GM03348 (cell line): ENCODE measurements around the gene MGMT.

Experiments used
- DNase-seq: peaks from one replicate; pipeline ENCODE4 v3.0.0; 2012; ENCODE audit warnings: low spot score

The MGMT gene

DNA sequence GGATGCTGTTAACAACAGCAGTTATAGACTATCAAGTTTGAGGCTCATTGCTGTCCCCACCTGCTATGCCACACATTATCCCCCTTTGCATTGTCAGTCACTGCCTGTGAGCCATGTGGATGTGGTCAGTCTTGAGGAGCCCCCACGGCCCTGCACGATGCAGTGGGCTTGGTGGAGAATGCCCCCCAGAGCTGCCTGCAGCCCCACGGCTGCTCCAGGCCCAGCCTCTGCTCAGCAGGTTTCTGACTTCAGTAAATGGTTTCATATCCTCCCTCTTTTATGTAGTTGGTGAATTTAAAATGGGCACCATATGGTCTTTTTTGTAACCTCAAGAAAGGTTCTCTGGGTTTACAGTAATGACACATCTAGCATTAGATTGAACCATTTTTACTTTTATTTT is 332.9 kb downstream of the MGMT start:
- no peak for DNase-seq

DNA sequence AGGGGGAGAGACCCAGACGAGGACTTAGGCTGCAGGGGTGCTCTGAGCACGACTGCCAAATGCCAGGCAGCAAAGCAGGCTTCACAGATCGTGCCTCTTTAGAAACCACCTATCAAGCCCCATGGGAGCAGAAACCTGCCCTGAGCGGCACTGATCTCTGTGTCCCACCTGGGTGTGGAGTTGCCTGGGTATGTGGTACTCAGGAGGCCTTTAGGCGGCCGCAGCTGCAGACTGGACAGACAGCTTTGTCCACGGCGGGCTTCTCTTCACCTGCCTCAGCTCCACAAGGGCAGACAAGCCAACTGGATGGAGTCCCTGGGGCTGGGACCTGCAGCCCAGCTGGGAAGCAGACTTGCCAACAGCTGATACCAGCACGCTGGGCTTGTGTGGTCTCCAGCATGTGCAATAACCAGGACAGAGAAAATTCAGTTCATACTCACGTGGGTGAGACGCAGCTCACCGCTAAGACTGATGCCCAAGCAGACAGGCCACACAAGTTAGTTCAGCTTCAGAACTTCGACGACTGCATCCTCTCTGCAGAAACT is 333.8 kb downstream of the MGMT start:
- DNase-seq = no peak

DNA sequence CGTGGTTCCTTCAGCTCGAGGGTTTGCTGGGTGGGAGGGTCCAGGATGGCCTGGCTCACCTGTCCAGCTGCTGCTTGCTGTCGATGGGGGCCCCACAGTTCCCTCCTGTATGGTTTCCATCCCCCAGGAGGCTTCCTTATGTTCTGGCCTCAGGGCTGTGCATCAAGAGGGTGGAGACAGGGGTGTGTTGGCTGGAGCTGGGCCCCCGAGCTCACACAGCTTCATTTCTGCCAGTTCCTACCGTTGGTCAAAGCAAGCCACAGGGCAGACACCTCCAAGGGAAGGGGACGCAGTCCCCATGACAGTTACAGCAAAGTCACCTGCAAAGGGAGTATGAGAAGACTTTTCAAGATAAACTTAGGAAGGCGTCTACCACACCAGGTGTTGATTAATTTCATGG is 340.2 kb downstream of the MGMT start:
- DNase-seq = no peak

DNA sequence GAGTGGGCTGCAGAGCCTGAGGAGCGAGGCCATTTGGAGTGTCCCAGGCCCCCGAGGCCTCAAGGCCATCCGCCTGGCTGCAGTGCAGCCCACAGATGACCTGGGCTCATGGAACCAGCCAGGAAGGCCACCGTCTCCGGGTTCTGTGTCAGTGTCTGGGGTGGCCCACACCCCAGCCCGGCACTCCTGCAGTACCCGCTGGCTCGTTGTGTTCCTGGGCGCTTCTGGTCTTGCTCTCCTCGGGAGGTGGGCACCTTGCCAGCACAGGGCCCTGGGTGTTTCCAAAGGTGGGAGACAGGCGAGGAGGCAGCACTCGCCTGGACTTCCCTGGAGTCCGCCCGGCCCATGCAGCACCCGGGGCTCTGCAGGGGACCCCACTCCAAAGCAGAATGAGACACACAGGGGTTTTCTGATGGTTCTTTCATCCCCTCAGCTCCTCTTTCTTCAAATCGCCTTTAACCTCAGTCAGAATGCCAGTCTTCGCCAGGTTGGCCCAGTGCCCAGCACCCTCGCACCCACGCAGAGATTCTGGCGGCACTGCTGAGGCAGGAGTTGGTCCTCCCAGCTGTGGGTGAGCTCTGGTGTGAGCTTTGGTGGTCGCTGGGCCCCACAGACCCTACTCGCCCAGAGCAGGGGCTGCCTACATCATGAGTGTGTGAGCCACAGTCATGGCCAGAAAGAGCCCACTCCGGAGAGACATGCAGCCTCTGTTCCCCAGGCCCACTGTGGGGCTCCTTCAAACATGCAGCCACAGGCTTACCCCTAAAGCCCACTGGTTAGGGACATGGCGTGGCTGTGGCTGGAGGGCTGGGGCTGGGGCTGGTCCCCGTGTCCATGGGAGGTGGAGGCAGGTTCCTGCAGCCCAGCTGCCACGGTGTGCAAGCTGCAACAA is 341.3 kb downstream of the MGMT start:
- DNase-seq = no peak

DNA sequence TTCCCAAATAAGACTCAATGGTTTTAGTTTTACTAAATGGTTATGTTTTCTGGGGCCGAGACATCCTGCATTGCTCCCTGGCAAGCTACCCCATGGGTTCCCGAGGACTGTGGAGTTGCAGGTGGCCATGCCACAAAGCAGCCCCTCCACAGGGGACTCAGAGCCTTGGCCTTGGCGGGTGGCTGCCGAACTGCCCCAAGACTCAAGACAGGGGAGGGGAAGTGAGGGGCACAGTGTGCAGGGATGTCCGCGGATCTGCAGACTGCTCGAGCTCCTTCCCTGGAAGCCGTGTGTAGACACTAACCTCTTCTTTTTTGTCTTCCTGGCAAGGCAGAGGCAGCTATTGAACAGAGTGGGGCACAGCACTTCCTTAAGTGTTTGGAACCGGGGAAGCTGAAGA is 342.4 kb downstream of the MGMT start:
- no peak for DNase-seq

DNA sequence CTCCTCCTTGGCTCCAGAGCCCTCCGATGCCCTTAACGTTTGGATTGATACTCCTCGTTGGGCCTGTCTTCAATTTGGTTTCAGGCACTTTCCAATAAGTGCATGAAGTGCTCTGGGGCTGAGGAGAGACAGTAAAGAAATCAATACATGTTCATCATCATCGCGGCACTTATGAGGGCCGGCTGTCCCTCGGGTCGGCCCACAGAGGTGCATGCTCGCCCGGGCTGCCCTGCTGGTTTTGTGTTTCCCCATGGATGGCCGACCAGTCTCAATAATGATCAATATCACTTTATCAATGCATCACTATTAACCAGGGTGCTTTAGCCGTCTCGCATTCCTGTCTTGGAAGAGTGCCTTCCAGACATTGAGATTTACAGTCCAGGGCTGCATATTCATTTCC is 342.8 kb downstream of the MGMT start:
- DNase-seq = no peak

DNA sequence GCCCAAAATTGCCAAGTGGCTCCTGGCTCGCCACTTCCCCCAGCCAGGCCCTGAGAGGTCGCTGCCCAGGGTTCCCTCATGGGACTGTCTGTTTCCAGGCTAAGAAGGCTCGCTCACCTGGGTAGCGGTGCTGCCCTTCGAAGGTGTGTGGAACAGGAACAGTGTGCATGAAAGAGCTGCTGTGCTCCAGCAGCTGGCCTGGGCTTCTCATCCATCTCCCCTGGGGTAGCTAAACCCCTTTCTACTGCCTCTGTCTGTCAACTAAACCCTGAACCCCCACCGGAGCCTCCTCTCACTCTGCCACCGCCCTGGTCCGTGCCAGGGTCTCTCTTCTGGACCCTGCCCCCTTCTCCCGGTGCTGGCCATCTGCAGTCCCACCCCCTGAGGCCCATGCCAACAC is 344.2 kb downstream of the MGMT start:
- DNase-seq = no peak

DNA sequence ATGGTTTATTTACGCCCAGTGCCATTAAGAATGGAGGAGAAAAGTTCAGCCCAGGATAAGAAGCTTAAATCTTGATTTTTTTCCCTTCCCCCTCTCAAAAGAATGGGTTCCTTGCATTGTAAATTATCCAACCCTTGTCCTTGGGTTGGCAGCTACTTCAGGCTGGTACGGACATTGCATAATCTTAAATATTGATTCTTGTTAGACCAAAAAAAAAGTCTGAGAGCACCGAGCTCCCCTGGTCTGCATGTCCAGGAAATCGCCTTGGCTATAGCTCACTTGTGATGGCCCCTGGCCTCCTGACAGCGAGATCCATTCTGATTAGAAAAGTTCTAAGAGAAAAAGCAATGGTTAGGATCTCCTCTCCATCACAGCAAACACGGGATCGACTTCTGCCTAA is 345.4 kb downstream of the MGMT start:
- no peak for DNase-seq

DNA sequence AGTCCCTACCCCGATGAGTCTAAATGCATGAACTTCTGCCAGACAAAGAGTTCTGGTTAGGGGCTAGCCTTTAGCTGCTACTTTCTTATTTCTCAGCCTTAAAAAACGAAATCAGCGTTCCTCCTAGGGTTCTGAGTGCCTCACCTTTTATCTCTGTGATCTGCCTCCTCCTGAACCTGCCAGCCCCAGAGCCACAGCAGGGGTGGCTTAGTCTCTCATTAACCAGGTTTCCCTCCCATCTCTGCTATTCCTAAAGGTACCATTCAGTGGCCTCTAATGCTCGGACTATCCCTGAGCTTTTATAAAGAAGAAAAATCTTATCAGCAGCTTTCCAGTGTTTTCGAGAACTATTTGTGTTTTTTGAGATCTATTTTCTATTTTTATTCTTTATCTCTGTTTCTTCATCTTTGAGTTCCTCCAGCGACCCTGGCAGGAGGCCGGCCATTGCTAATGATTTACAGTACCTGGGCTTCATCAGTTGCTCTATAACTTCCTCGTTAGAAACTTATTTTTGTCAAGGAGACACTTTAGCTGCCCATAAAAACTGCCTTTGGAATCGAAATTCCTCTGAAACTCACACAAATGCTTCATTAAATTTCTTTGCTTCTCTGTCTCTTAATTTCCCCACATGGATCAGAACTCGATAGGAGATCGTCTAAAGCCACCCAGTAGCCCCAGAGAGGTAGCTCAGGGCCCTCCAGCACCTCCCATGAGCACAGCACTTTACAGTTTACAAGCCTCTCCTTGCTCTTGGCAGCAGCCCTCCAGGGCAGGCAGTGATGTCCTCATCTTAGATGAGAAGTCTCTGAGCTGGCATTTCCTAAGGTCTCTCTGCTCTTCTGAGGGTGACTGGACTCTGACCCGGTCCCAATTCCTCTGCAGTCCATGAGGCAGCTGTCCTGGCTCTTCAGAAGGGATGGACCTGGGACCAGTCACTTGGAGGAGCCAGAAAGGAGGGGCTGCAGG is 347.9 kb downstream of the MGMT start:
- DNase-seq = no peak

DNA sequence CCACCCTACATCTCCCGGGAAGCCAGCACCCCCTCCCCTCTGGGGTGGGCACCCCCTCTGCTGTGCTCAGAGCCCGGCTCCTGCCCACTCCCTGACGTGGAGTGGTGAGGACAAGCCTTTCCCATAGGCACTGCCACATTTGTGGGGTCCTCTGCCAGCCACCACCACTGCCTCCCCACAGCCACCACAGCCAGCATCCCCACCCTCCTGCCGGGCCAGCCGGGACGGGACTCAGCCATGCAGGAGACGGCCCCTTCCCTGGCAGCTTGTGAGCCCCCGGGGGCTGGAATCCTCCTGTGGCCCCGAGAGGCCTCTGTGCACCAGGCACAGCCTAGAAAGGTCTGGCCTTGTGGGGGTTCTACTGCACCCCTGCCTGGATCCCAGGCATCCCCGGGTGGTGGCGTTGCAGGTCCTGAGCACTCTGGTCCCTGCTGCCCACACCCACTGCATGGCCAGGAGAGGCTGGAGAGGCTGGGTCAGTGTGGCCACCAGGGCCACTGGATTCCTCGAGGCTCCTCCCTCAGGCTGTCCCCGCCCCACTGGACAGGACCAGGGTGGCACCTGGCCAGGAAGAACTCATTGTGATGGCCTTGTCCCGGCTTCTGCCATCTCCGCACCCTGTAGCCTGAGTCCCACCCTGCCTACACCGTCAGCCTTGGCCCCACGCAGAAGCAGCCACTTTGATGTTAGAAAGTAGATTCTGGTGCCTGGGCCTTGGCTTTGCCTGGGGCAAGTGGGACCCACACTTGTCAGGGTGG is 349.0 kb downstream of the MGMT start:
- no peak for DNase-seq

DNA sequence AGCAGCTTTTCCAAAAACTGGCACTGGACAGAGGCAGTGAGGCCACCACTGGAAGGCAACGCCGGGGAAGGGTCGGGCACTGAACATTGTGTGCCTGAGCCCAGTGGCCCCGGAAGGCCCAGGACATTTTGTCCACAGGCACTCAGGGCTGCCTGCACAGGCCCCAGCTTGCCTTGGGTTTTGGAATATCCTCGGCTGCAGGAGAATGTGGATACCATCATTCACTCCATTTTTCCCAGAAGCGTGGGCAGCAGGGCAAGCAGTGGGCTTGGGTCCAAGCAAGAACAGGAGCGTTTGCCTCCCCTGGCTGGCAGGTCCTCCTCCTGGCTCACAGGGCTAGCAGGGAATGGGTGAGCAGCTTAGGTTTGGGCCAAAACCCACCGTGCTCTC is 349.6 kb downstream of the MGMT start:
- no peak for DNase-seq
